Kidney (tissue), 14 donors: ENCODE results near the gene FAM222A. TPM values are rescaled to one million over a fixed set of nuclear protein-coding genes. Genes with fewer than 3 reads are reported as not detected.

Source experiments
- DNase-seq, 5 donors: peaks; one replicate each; pipeline ENCODE4 v3.0.0-alpha.2; 2013 to 2020
- FAIRE-seq: peaks from 2 replicates; lab custom pipeline; 2012; peaks lifted over from hg19 to GRCh38; lab: Jason Lieb, UNC
- H3K27ac ChIP-seq, 2 donors: one replicate each; pipeline ENCODE4 v1.7.0; 2013; ENCODE audit warnings: low read depth in 2 of 2, low read length in 2 of 2, inconsistent platforms in 1 of 2
- H3K27me3 ChIP-seq: one replicate; pipeline ENCODE4 v1.7.1; 2013; ENCODE audit warnings: low read length, inconsistent platforms; ENCODE audit not compliant: control insufficient read depth, insufficient read depth
- H3K36me3 ChIP-seq, 3 donors: one replicate each; pipeline versions ENCODE4 v1.7.0 to v1.7.1; 2013; ENCODE audit warnings: low read length in 3 of 3, control low read depth in 1 of 3, inconsistent platforms in 1 of 3; ENCODE audit not compliant: insufficient read depth in 3 of 3, control insufficient read depth in 2 of 3
- H3K4me1 ChIP-seq, 3 donors: one replicate each; pipeline versions ENCODE4 v1.7.0 to v1.7.1; 2013; ENCODE audit warnings: low read length in 3 of 3, inconsistent platforms in 1 of 3, low read depth in 1 of 3; ENCODE audit not compliant: control insufficient read depth in 2 of 3, insufficient read depth in 2 of 3
- H3K4me3 ChIP-seq, 3 donors: one replicate each; pipeline versions ENCODE4 v1.7.0 to v1.8.1; 2013; ENCODE audit warnings: low read length in 3 of 3, control low read depth in 1 of 3, inconsistent platforms in 1 of 3
- H3K9ac ChIP-seq, 3 donors: one replicate each; pipeline versions ENCODE4 v1.7.0 to v1.7.1; 2013; ENCODE audit warnings: low read length in 3 of 3, control low read depth in 1 of 3, inconsistent platforms in 1 of 3
- H3K9me3 ChIP-seq, 3 donors: one replicate each; pipeline versions ENCODE4 v1.7.0 to v1.7.1; 2013; ENCODE audit warnings: low read length in 3 of 3, control low read depth in 1 of 3, inconsistent platforms in 1 of 3; ENCODE audit not compliant: control insufficient read depth in 2 of 3, insufficient read depth in 1 of 3
- CTCF ChIP-seq: IDR thresholded peaks from 3 replicates; pipeline ENCODE4 v1.5.1; 2012; ENCODE audit warnings: mild to moderate bottlenecking, moderate library complexity, borderline replicate concordance; ENCODE audit not compliant: insufficient read depth; ENCODE audit errors: extremely low read depth
- intact Hi-C: fragments of 100-400 bp; cut with DNase I; formaldehyde crosslinking; loops from one replicate; pipeline ENCODE4 v1.11.1; 2022
- polyA plus RNA-seq: library from polyadenylated mRNA; stranded (reverse); fragments of 350-450 nt; fragmentation: Illumina TruSeq; extraction: RNeasy Lipid Tissue Mini Kit (QIAGEN cat#74804); gene quantifications from one replicate; pipeline ENCODE4 v1.2.3, GENCODE V29; 2014; ENCODE audit warnings: low read depth, low replicate concordance; ENCODE audit not compliant: insufficient read depth
- total RNA-seq: library from RNA; stranded (reverse); fragmentation: NEBNext Ultra II Directional; extraction: Animal tissue kit (Norgen Biotek cat#: 25700); gene quantifications from one replicate; pipeline ENCODE4 v1.2.1, GENCODE V29; 2021
- donor health status: control.
- donor health status: control.
- donor health status: control.
- donor health status: control.
- donor health status: control.
- donor health status: DM: yes; HTN: yes; CAD: no.
- donor health status: Normal renal cell carcinoma (clear cell type).

Gene FAM222A
- total and polyA plus RNA-seq, 2 donors from 2014 or later = 3.7 to 12.5 TPM

- FAIRE-seq (no peak), DNase-seq (peak in 2 of 5 donors; percentile 46 to 59)
- Histone ChIP-seq H3K27ac (peak overlapping the region; percentile 49 to 71), H3K4me3 (no peak overlapping the region), H3K4me1 (peaks cover 0 to 76% (median 61%) of the 10 kb centered on the region in 3 donors), H3K36me3 (no peaks in the 10 kb centered on the region), H3K9me3 (no peaks in the 10 kb centered on the region), H3K27me3 (no peaks in the 10 kb centered on the region), H3K9ac (no peak overlapping the region)
- TF ChIP-seq CTCF = no peak
- intact Hi-C loops = no loop called here
Measured at GRCh38 chr12:109738878-109739665, 25.4 kb downstream of the FAM222A start.

- DNase-seq = peak in 1 of 5 donors; percentile 35
- Histone ChIP-seq H3K36me3 (no peaks in the 10 kb centered on the region), H3K27ac (no peak overlapping the region), H3K4me1 (peaks cover 0 to 70% (median 60%) of the 10 kb centered on the region in 3 donors), H3K9me3 (no peaks in the 10 kb centered on the region), H3K27me3 (no peaks in the 10 kb centered on the region), H3K9ac (no peak overlapping the region), H3K4me3 (no peak overlapping the region)
- no peak for TF ChIP-seq CTCF
- FAIRE-seq = no peak
- intact Hi-C loops = no loop called here
Measured at GRCh38 chr12:109739747-109740693, 26.4 kb downstream of the FAM222A start.

GRCh38 chr12:109740694-109741245, 27.1 kb downstream of the FAM222A start:
- Histone ChIP-seq H3K27me3 (no peaks in the 10 kb centered on the region), H3K4me3 (no peak overlapping the region), H3K9ac (no peak overlapping the region), H3K27ac (no peak overlapping the region), H3K9me3 (no peaks in the 10 kb centered on the region), H3K4me1 (peaks cover 0 to 62% (median 61%) of the 10 kb centered on the region in 3 donors), H3K36me3 (no peaks in the 10 kb centered on the region)
- intact Hi-C loops = no loop called here
- FAIRE-seq = no peak
- DNase-seq = peak in 2 of 5 donors; percentile 36 to 42
- TF ChIP-seq CTCF = no peak
